Body of pancreas (tissue), 4 donors: ENCODE data around the gene PLEKHA7. TPM values are rescaled to one million over a fixed set of nuclear protein-coding genes. Genes with fewer than 3 reads are reported as not detected.

ENCODE experiments used
- ATAC-seq: fragments of 150-250 bp; one replicate; pipeline ENCODE4 v1.9.1; 2016
- DNase-seq, 4 donors: peaks; one replicate each; pipeline ENCODE4 v3.0.0-alpha.2; 2019
- H3K27ac ChIP-seq, 4 donors: fragments of 200-600 bp; sonication (generic); 1 replicate in 3 of 4; 2 replicates in 1 of 4; pipeline versions ENCODE4 v1.5.1 to v1.6.1; 2016 to 2019; ENCODE audit warnings: mild to moderate bottlenecking in 1 of 4, mixed read lengths in 1 of 4, moderate library complexity in 1 of 4
- H3K27me3 ChIP-seq, 2 donors: fragments of 200-600 bp; sonication (generic); one replicate each; pipeline ENCODE4 v1.6.0; 2016; ENCODE audit warnings: mild to moderate bottlenecking in 1 of 2
- H3K36me3 ChIP-seq, 2 donors: fragments of 200-600 bp; sonication (generic); replicated peaks in 1 of 2; 2 replicates each; pipeline ENCODE4 v1.5.1; 2016; ENCODE audit warnings: low read depth in 2 of 2; ENCODE audit not compliant: insufficient read depth in 1 of 2
- H3K4me1 ChIP-seq: fragments of 200-600 bp; sonication (generic); one replicate; pipeline ENCODE4 v1.6.0; 2016
- H3K4me3 ChIP-seq, 2 donors: fragments of 200-600 bp; sonication (generic); 1 replicate in 1 of 2; 2 replicates in 1 of 2; pipeline ENCODE4 v1.5.1; 2016 to 2019
- H3K9me3 ChIP-seq, 3 donors: fragments of 200-600 bp; sonication (generic); 1 replicate in 2 of 3; 2 replicates in 1 of 3; pipeline ENCODE4 v1.5.1; 2016
- POLR2A ChIP-seq, 3 donors: fragments of 450-650 bp; IDR thresholded peaks; one replicate each; pipeline ENCODE4 v1.6.1; 2016; ENCODE audit warnings: antibody characterized with exemption in 3 of 3, mild to moderate bottlenecking in 2 of 3
- WGBS, 2 donors: methylation state at CpG; one replicate each; pipeline ENCODE4 v1.1.5; 2017; 5-methylcytosine and 5-hydroxymethylcytosine counted together
- intact Hi-C: fragments of 100-400 bp; cut with DNase I; formaldehyde crosslinking; loops from one replicate; pipeline ENCODE4 v1.15.1; 2023
- total RNA-seq, 2 donors: library from RNA; depleted of rRNA; stranded (reverse); fragments of >200 nt; gene quantifications; one replicate each; pipeline ENCODE4 v1.1.0, GENCODE V29; 2016
- TF ChIP-seq, protein P1 (sequence below), 7 experiments: fragments of 450-650 bp in 4 of 7; fragments of 200-600 bp in 3 of 7; sonication (generic) in 3 of 7; IDR thresholded peaks; one replicate each; pipeline ENCODE4 v1.5.1; 2016 to 2019; ENCODE audit warnings: antibody characterized with exemption in 7 of 7

PLEKHA7 gene
- total RNA-seq, 2 donors from 2014 or later: 30.4 to 34.6 TPM

DNA sequence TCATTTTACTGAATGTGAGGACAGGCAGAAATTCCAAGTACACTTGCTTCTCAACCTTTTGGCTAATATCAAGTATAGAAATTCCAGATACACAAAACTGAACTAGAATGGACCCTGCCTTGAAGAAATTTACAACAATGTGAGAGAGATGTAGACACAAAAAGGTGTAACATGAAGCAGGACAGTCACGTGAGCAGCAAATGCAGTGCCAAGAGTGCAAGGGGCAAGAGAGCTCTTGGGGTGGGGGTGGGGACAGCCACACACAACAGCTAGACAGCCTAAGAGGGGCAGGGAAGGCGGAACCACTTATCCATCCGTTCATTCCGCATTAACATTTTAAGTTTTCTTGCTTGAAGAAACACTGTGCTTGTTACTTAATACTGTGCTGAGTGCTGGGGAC, 28.9 kb downstream of the PLEKHA7 start:
- H3K27ac ChIP-seq: peak overlapping the region; percentile 84 to 94 (median 88)
- intact Hi-C loops: no loop called here

DNA sequence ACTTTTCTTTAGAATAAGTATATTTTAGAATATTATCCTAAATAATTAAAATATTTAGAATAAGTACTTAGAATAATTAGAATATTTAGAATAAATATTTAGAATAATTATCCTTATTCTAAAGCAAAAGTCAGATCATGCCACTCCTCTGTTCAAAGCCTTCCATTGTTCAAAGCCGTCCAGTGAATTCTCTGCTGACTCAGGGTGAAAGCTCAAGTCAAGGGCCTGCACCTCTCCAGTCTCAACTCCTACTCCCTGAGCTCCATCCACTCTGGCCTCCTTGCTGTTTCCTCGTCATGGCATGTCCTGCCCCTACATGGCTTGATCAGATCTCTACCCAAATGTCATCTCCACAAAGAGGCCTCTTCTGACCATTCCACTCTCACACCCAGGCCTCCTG, 30.0 kb downstream of the PLEKHA7 start:
- WGBS, 2 donors: 81 to 85% methylated on average over 2 of the region's 2 CpGs

More for the DNA sequence above, 28.9 kb downstream of the PLEKHA7 start:
- DNase-seq: peak in 2 of 4 donors; percentile 48 to 65
- Histone ChIP-seq H3K9me3 (no peaks in the 10 kb centered on the region), H3K27me3 (no peaks in the 10 kb centered on the region), H3K4me1 (peaks cover 91% of the 10 kb centered on the region), H3K36me3 (no peaks in the 10 kb centered on the region), H3K4me3 (no peak overlapping the region)
- TF ChIP-seq, protein P1, sequence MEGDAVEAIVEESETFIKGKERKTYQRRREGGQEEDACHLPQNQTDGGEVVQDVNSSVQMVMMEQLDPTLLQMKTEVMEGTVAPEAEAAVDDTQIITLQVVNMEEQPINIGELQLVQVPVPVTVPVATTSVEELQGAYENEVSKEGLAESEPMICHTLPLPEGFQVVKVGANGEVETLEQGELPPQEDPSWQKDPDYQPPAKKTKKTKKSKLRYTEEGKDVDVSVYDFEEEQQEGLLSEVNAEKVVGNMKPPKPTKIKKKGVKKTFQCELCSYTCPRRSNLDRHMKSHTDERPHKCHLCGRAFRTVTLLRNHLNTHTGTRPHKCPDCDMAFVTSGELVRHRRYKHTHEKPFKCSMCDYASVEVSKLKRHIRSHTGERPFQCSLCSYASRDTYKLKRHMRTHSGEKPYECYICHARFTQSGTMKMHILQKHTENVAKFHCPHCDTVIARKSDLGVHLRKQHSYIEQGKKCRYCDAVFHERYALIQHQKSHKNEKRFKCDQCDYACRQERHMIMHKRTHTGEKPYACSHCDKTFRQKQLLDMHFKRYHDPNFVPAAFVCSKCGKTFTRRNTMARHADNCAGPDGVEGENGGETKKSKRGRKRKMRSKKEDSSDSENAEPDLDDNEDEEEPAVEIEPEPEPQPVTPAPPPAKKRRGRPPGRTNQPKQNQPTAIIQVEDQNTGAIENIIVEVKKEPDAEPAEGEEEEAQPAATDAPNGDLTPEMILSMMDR (IDR thresholded peaks at IDR 0.05): no peak
- no peak for TF ChIP-seq POLR2A (IDR thresholded peaks at IDR 0.05)
- ATAC-seq: no peak
- WGBS, 2 donors: 59 to 68% methylated on average over 4 of the region's 4 CpGs

DNA sequence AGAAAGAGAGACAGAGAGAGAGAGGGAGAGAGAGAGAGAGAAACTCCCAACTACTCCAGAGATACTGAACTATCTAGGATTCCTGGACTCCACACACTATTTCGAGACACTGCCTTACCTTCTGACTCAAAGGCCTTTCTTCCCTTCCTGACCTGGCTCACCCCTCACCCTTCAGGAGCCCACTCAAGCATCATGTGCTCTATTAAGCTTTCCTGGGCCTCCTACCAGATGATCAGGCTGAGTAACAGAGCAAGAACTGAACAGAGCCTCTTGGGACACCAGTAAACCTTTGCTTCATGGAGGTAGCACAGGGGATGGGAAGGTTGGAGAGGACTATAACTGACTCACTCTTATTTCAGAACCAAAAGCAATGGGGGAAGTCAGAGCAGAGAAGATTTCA, 31.4 kb downstream of the PLEKHA7 start:
- intact Hi-C loops: no loop called here
- Histone ChIP-seq H3K4me1 (peaks cover 88% of the 10 kb centered on the region), H3K4me3 (no peak overlapping the region), H3K27me3 (no peaks in the 10 kb centered on the region), H3K9me3 (no peaks in the 10 kb centered on the region), H3K36me3 (no peaks in the 10 kb centered on the region), H3K27ac (peak overlapping the region; percentile 75 to 94 (median 92))
- no peak for ATAC-seq
- 64 to 86% methylated on average over 1 of the region's 1 CpG for WGBS, 2 donors
- DNase-seq: no peak
- TF ChIP-seq, protein P1 (IDR thresholded peaks at IDR 0.05): no peak
- no peak for TF ChIP-seq POLR2A (IDR thresholded peaks at IDR 0.05)

More for the DNA sequence above, 30.0 kb downstream of the PLEKHA7 start:
- Histone ChIP-seq H3K4me3 (no peak overlapping the region), H3K27ac (peak overlapping the region in 3 of 4 donors; percentile 85 to 94 (median 91)), H3K4me1 (peaks cover 95% of the 10 kb centered on the region), H3K27me3 (no peaks in the 10 kb centered on the region), H3K36me3 (no peaks in the 10 kb centered on the region), H3K9me3 (no peaks in the 10 kb centered on the region)
- ATAC-seq: no peak
- intact Hi-C loops: no loop called here
- no peak for DNase-seq
- TF ChIP-seq, protein P1 (IDR thresholded peaks at IDR 0.05): no peak
- TF ChIP-seq POLR2A (IDR thresholded peaks at IDR 0.05): no peak

DNA sequence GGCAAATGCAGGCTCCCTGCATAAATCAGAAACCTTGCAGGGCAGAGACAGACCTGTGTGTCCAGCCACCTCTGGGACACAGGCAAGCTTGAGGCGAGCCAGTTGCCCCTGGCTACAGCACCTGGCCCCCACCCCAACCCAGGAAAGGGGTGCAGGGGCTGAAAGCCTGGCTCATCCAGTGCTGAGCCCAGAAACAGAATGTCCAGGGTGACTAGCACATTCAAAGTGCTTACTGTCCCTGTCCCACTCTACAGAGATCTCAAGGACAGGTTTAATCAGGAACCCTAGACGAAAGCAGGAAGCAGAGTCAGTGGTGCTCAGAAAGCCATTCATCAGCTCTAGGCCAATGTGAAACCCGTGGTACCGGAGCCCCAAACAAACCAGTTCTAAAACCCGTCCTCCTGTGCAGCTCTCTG, 31.9 kb downstream of the PLEKHA7 start:
- peak; percentile 54 for ATAC-seq
- WGBS, 2 donors: 20 to 26% methylated on average over 4 to 5 of the region's 5 CpGs
- intact Hi-C loops: no loop called here
- no peaks in the 10 kb centered on the region for H3K36me3 ChIP-seq
- H3K9me3 ChIP-seq: no peaks in the 10 kb centered on the region
- no peak overlapping the region for H3K4me3 ChIP-seq
- peaks cover 88% of the 10 kb centered on the region for H3K4me1 ChIP-seq
- H3K27me3 ChIP-seq: no peaks in the 10 kb centered on the region
- TF ChIP-seq POLR2A (IDR thresholded peaks at IDR 0.05): peak in 1 of 3 donors; percentile 18
- TF ChIP-seq, protein P1 (IDR thresholded peaks at IDR 0.05): no peak
- H3K27ac ChIP-seq: peak overlapping the region; percentile 75 to 94 (median 92)
- DNase-seq: peak; percentile 49 to 74 (median 66)

GRCh38 chr11:16981651-16982194, 32.5 kb downstream of the PLEKHA7 start:
- Histone ChIP-seq H3K27ac (peak overlapping the region; percentile 75 to 94 (median 92)), H3K27me3 (no peaks in the 10 kb centered on the region), H3K9me3 (no peaks in the 10 kb centered on the region), H3K36me3 (no peaks in the 10 kb centered on the region), H3K4me1 (peaks cover 88% of the 10 kb centered on the region), H3K4me3 (no peak overlapping the region)
- 33 to 54% methylated on average over 9 of the region's 9 CpGs for WGBS, 2 donors
- peak in 1 of 3 donors; percentile 50 for TF ChIP-seq POLR2A (IDR thresholded peaks at IDR 0.05)
- TF ChIP-seq, protein P1 (IDR thresholded peaks at IDR 0.05): no peak
- intact Hi-C loops: no loop called here
- ATAC-seq: peak; percentile 79
- peak; percentile 64 to 79 (median 76) for DNase-seq
